ENCODE measurements around the gene BSPRY. TPM values are rescaled to one million over a fixed set of nuclear protein-coding genes. Genes with fewer than 3 reads are reported as not detected.

The BSPRY gene
- total and polyA plus RNA-seq, 2 of the 13 experiments (the other 11 are each of a cell fraction or from before 2014, with no cell fraction given): 0.09 to 0.26 TPM

DNA sequence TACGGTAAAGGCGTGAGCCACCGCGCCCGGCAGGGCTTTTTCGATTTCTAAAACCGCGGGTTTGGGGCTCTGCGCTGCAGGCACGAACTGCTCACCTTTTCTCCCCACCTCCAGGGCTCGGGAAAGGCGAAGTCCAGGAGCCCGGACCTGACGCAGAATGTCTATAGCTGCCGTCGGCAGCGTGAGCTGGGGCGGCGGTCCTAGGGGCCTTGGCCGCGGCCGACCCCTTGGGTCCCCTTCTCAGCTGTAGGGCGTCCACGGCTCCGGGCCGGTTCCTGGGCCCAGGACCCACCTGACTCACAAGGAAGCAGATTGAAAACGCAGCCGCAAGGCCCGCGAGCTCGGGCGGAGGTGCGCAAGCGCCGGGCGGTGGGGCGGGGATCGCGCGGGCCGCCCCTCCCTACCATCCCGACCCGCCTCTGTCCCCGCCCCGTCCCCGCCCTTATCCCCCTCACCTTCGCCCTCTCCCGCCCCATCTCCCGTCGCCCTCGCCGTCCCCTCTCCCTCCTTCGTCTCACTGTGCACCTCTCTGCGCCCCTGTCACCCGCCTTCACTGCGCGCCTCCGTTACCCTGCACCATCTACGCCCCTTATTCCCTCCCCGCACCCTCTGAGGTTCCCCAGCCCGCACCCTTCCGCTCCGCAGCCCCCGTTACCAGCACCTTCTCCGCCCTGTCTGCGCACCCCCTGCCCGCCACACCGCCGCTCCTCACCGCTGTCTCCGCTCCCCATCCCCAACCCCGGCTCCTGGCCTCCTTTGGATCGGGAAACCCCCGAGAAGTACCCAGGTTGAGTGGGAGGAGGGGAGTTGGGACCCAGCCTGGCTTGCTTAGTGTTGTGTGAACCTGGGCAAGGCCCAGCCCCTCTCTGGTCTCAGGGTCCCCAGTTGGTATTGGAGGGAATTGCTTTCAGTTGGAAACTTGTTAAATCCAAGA is 27.6 kb downstream of the BSPRY start, which contains the start of gene HDHD3 (continued):
- TF ChIP-seq, protein P1, sequence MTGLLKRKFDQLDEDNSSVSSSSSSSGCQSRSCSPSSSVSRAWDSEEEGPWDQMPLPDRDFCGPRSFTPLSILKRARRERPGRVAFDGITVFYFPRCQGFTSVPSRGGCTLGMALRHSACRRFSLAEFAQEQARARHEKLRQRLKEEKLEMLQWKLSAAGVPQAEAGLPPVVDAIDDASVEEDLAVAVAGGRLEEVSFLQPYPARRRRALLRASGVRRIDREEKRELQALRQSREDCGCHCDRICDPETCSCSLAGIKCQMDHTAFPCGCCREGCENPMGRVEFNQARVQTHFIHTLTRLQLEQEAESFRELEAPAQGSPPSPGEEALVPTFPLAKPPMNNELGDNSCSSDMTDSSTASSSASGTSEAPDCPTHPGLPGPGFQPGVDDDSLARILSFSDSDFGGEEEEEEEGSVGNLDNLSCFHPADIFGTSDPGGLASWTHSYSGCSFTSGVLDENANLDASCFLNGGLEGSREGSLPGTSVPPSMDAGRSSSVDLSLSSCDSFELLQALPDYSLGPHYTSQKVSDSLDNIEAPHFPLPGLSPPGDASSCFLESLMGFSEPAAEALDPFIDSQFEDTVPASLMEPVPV (CRISPR knock-in tag; IDR thresholded peaks at IDR 0.05): peak; percentile 53; the same call in 1 of the 2 replicates
- TF ChIP-seq TGIF2 (CRISPR knock-in tag; IDR thresholded peaks at IDR 0.05) (no peak; the same call in 1 of the 2 replicates), ZNF337 (CRISPR knock-in tag; IDR thresholded peaks at IDR 0.05; ENCODE audit: borderline replicate concordance, low read depth) (no peak), KLF13 (CRISPR knock-in tag; IDR thresholded peaks at IDR 0.05) (0 out of 2 replicates have a peak, but pooled peaks have one; percentile 50), SPEN (CRISPR knock-in tag; IDR thresholded peaks at IDR 0.05; ENCODE audit: low read depth) (peak; percentile 59; the same call in 1 of the 2 replicates), KAT7 (CRISPR knock-in tag; IDR thresholded peaks at IDR 0.05; ENCODE audit: borderline replicate concordance) (peak; percentile 60; the same call in 1 of the 2 replicates), ZMYM3 (CRISPR knock-in tag; IDR thresholded peaks at IDR 0.05) (peak; percentile 51; the same call in 1 of the 2 replicates), RFXAP (CRISPR knock-in tag; IDR thresholded peaks at IDR 0.05; ENCODE audit: borderline replicate concordance) (peak; percentile 27; the same call in 1 of the 2 replicates), KDM5B (CRISPR knock-in tag; IDR thresholded peaks at IDR 0.05; ENCODE audit: borderline replicate concordance) (peak; percentile 93), ZNF749 (CRISPR knock-in tag; IDR thresholded peaks at IDR 0.05; ENCODE audit: borderline replicate concordance) (no peak), ZNF558 (CRISPR knock-in tag; IDR thresholded peaks at IDR 0.05; ENCODE audit: borderline replicate concordance) (0 out of 2 replicates have a peak, but pooled peaks have one; percentile 71), ZNF546 (CRISPR knock-in tag; conservative IDR thresholded peaks at IDR 0.05) (peak; percentile 79; the same call in 1 of the 2 replicates), TBP (CRISPR knock-in tag; IDR thresholded peaks at IDR 0.05) (no peak), ZFP62 (CRISPR knock-in tag; IDR thresholded peaks at IDR 0.05) (no peak), ONECUT2 (CRISPR knock-in tag; IDR thresholded peaks at IDR 0.05) (no peak), FOXJ3 (CRISPR knock-in tag; IDR thresholded peaks at IDR 0.05; ENCODE audit: borderline replicate concordance) (no peak), SP1 (IDR thresholded peaks at IDR 0.05) (no peak), SP1 (CRISPR knock-in tag; IDR thresholded peaks at IDR 0.05) (peak; percentile 45; the same call in 1 of the 2 replicates), ZNF205 (CRISPR knock-in tag; IDR thresholded peaks at IDR 0.05) (no peak)
- TF ChIP-seq, protein P2, sequence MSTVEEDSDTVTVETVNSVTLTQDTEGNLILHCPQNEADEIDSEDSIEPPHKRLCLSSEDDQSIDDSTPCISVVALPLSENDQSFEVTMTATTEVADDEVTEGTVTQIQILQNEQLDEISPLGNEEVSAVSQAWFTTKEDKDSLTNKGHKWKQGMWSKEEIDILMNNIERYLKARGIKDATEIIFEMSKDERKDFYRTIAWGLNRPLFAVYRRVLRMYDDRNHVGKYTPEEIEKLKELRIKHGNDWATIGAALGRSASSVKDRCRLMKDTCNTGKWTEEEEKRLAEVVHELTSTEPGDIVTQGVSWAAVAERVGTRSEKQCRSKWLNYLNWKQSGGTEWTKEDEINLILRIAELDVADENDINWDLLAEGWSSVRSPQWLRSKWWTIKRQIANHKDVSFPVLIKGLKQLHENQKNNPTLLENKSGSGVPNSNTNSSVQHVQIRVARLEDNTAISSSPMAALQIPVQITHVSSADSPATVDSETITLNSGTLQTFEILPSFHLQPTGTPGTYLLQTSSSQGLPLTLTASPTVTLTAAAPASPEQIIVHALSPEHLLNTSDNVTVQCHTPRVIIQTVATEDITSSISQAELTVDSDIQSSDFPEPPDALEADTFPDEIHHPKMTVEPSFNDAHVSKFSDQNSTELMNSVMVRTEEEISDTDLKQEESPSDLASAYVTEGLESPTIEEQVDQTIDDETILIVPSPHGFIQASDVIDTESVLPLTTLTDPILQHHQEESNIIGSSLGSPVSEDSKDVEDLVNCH (CRISPR knock-in tag; IDR thresholded peaks at IDR 0.05): no peak
- TF ChIP-seq, protein P3, sequence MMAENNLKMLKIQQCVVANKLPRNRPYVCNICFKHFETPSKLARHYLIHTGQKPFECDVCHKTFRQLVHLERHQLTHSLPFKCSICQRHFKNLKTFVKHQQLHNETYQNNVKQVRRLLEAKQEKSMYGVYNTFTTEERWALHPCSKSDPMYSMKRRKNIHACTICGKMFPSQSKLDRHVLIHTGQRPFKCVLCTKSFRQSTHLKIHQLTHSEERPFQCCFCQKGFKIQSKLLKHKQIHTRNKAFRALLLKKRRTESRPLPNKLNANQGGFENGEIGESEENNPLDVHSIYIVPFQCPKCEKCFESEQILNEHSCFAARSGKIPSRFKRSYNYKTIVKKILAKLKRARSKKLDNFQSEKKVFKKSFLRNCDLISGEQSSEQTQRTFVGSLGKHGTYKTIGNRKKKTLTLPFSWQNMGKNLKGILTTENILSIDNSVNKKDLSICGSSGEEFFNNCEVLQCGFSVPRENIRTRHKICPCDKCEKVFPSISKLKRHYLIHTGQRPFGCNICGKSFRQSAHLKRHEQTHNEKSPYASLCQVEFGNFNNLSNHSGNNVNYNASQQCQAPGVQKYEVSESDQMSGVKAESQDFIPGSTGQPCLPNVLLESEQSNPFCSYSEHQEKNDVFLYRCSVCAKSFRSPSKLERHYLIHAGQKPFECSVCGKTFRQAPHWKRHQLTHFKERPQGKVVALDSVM (CRISPR knock-in tag; IDR thresholded peaks at IDR 0.05): 0 out of 2 replicates have a peak, but pooled peaks have one; percentile 10
- TF ChIP-seq, protein P4, sequence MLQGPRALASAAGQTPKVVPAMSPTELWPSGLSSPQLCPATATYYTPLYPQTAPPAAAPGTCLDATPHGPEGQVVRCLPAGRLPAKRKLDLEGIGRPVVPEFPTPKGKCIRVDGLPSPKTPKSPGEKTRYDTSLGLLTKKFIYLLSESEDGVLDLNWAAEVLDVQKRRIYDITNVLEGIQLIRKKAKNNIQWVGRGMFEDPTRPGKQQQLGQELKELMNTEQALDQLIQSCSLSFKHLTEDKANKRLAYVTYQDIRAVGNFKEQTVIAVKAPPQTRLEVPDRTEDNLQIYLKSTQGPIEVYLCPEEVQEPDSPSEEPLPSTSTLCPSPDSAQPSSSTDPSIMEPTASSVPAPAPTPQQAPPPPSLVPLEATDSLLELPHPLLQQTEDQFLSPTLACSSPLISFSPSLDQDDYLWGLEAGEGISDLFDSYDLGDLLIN (CRISPR knock-in tag; IDR thresholded peaks at IDR 0.05; ENCODE audit: borderline replicate concordance): no peak
